ENCODE results near the gene SLMAP.

DNA sequence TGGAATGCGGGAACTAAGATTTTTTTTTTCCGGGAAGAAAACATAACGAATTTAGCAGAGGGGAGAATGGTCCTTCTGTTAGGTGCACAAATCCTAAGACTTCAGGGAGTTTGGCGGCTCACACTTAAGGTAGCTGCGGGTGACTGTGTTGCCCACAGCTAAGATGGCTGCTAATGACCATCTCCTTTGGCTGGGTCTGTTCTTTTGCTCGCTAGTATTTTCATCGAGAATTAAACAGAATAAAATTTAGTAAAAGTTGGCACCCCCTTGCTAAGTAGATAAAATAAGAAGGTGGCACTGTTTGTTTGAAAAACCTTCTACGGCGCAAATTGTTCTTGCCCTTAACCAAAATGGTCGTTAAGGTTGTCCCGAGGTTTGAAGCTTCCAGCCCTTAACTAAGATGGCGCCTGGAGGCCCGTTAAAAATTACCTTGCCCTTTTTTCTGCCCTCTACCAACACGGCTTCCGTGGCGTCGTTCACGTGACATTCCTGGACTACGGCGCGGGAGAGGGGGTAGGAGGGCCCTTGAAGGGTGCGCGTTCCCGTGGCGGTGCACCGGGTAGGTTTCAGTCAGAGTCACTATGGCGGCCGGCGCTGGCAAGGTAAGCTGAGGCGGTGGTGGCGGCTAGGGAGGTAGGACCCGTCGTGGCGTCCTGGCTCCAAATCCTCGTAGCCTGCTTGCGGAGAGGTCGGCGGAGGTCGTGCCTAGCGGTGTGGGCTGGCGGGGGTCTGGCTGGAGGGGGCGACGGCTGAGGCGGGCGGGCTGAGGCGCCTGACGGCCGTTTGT is at the start of gene SLMAP:
- TF ChIP-seq POLR2AphosphoS5 (IDR thresholded peaks at IDR 0.05; ENCODE audit: borderline replicate concordance, low read depth, low read length) (peak; percentile 83), EZH2 (IDR thresholded peaks at IDR 0.05) (no peak)
